GM12875 (cell line): ENCODE results near the gene ANKH.
A peak's percentile ranks its signal among the peaks of the same experiment; 100 is the strongest.

Experiments
- H3K4me3 ChIP-seq: one replicate; pipeline ENCODE4 v1.5.1; 2011; ENCODE audit warnings: low read depth, low read length, control low read depth
- CTCF ChIP-seq: IDR thresholded peaks from 2 replicates; pipeline ENCODE4 v1.5.1; 2011; ENCODE audit warnings: low read depth, mild to moderate bottlenecking, control low read depth, inconsistent platforms, low read length, moderate library complexity, borderline replicate concordance; ENCODE audit not compliant: insufficient read depth

Gene ANKH

GRCh38 chr5:14684757-14685156, 186.8 kb downstream of the ANKH start:
- TF ChIP-seq CTCF: no peak

GRCh38 chr5:14683906-14684455, 187.6 kb downstream of the ANKH start:
- no peak overlapping the region for H3K4me3 ChIP-seq
- no peak for TF ChIP-seq CTCF

More at GRCh38 chr5:14684757-14685156, 186.8 kb downstream of the ANKH start:
- H3K4me3 ChIP-seq: no peak overlapping the region

GRCh38 chr5:14681236-14681752, 190.3 kb downstream of the ANKH start:
- no peak for TF ChIP-seq CTCF
- H3K4me3 ChIP-seq: no peak overlapping the region

- no peak overlapping the region for H3K4me3 ChIP-seq
- TF ChIP-seq CTCF: no peak
Measured at GRCh38 chr5:14679595-14679994, 192.0 kb downstream of the ANKH start.

- H3K4me3 ChIP-seq: no peak overlapping the region
- TF ChIP-seq CTCF: no peak
Measured at GRCh38 chr5:14678773-14679334, 192.7 kb downstream of the ANKH start.

GRCh38 chr5:14676320-14676719, 195.3 kb downstream of the ANKH start:
- TF ChIP-seq CTCF: no peak
- H3K4me3 ChIP-seq: peak overlapping the region; percentile 31

GRCh38 chr5:14675865-14676300, 195.7 kb downstream of the ANKH start:
- H3K4me3 ChIP-seq: no peak overlapping the region
- no peak for TF ChIP-seq CTCF
